Epithelial cell of prostate (primary cell): Measurements from ENCODE around the gene HBS1L.

ENCODE experiments used
- DNase-seq: peaks from one replicate; pipeline ENCODE4 v3.0.0-alpha.2; 2011; ENCODE audit warnings: low read depth, low spot score
- H3K27ac ChIP-seq: fragments of 450-650 bp; 2 replicates; pipeline ENCODE4 v1.5.1; 2017; ENCODE audit warnings: mild to moderate bottlenecking

HBS1L gene

DNA sequence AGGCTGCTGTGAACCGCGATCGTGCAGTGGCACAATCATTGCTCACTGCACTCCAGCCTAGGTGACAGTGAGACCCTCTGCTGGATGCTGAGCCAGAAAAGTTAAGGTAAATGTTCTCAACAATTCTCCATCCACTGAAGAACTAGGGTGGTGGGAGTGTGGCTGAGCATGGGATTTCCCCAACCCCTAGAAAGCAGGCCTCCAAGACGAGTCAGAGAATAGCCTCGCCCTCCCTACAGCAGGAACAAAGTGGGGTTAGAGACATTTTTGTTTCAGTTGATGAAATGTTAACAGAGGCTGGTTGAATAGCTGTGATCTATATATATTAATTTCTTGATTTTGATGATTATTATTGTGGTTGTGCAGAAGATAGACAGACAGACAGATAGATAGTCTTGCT is 98.6 kb downstream of the HBS1L start:
- H3K27ac ChIP-seq, result no peak overlapping the region
- DNase-seq, result no peak

DNA sequence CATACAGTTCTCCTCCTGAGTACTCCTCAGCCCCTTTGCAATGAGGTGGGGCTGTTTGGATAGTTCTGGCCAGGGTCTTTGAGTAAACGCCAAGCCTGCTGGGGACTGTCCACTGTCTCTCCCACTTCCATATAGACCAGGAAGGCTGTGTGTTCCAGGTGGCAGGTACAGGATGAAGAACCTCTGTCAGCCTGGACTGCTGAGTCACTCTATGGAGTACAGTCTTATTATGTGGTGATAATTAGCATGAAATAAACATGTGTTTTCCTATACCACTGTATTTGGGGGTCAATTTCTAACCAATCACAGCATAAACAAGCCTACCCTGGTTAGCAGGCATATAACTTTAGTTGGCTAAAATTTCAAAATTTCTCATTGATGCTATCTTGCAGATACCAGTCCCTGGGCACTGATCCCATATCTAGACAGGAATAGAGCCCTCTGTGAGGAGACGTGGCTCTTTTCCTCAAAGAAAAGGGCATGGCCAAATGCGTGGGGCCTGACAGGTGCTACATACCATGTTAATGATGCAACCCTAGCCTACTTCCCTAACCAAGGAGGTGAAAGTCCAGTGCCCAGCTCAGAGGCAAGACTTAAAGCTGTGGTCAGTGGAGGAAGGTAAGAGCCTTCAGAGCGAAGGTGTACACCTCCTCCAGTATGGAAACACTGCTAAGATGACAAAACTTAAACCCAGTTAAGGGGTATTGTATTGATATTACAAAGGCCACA is 100.2 kb downstream of the HBS1L start:
- no peak overlapping the region for H3K27ac ChIP-seq
- no peak for DNase-seq

DNA sequence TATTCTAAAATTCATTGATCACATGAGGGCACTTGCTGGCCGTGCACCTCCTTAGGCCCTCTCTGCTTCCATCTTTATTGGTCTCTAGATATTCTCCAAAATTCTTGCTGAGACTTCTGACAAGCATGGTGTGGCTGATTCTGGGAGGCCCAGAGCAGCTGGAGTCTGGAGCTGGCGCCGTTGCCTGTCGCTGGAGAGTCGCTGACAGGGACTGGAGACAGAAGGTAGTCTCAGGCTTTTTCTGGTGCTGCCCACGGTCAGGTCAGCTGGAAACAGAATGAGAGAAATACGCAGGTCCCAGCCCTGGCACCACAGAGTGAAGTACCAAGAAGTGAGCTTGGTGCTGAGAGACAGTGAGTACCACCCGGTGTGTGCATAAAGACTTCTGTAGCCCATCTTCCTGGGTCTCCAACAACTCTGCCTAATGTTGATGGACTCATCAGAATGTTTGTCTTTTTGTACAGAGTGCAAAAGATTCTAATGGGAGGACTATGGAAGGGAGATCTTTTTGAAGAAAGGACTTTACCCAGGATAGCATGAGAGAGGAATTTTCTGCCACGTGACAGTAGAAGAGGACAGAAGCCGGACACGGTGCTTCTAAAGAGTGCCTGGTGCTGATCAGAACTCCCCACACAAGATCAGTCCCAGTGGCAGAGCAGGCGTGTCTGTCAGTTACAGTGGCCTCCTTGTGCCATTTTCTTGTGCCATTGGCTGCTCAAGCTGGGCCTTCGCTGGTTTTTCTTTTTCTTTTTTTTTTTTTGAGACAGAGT is 102.9 kb downstream of the HBS1L start:
- H3K27ac ChIP-seq, result no peak overlapping the region
- no peak for DNase-seq

GRCh38 chr6:134950482-134950881 is 104.1 kb downstream of the HBS1L start:
- DNase-seq, result no peak
- H3K27ac ChIP-seq, result no peak overlapping the region

GRCh38 chr6:134949927-134950326 is 104.7 kb downstream of the HBS1L start, which contains the start of gene ALDH8A1:
ALDH8A1 (minus strand) TSS chr6:134950101; CDS start chr6:134950053, 48 bp downstream.
- no peak for DNase-seq

DNA sequence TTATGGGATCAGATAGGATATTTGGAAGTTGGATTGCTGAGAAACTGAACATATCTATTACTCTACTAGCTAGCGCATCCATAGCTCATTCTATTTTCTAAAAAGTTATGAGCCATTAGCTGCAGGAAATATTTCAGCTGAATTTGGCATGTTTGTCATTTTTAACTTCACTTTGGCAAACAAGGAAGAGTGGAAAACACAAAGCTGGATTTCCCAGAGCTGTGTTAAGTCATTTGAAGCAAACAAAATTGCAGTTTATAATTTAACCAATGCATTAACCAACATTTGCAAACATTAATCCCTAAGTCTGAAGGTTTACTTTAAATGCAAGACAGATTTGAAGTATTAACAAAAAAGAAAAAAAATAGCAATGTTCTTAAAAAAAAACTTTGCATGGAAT is 105.9 kb downstream of the HBS1L start:
- H3K27ac ChIP-seq, result no peak overlapping the region
- DNase-seq, result no peak

More at GRCh38 chr6:134949927-134950326, 104.7 kb downstream of the HBS1L start, which contains the start of gene ALDH8A1:
- H3K27ac ChIP-seq, result no peak within 1 kb of the TSS

- no peak for DNase-seq
- H3K27ac ChIP-seq, result no peak overlapping the region
Observed at GRCh38 chr6:134948142-134948541, 106.5 kb downstream of the HBS1L start.

DNA sequence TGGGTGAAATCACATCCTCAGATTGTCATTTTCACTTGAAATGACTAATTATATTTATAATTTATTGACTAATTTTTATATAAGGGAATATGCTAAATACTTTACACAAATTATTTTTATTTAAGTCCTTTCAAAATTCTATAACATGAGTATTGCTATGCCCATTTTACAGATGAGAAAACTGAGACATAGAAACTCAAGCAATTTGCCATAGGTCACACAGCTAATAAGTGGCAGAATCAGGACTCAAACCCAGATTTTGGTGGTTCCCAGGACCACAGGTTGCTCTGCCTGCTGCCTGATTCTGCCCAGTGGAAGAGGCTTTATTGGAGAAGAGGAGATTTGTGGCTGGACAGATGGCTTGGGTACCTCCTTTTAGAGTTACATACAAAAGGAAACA is 109.6 kb downstream of the HBS1L start:
- no peak overlapping the region for H3K27ac ChIP-seq
- DNase-seq, result no peak

DNA sequence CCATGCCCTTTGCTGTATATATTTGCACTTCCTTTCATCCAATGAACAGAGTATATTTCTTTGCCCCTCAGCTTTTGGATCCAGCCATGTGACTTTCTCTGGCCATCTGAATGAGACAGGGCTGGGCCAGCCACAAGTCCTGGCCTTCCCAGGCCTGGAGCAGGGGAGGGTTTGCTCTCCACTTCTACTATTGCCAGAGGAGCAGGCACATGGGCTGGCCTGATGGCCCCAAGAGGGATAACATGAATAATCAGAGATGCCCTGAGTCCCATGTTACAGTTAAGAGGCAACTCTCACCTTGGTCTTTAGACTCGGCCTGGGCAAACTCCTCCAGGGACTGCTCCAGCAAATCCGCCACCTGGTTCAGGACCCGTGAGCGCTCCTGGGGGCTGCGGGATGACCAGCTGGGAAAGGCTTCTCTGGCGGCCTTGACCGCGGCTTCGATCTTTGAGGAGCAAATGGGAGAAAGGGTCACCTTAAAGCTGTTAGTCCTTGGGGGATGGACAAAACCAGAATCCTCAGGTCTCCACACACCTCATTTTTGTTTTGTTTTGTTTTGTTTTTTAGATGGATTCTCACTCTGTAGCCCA is 111.0 kb downstream of the HBS1L start:
- DNase-seq, result no peak
- no peak overlapping the region for H3K27ac ChIP-seq

DNA sequence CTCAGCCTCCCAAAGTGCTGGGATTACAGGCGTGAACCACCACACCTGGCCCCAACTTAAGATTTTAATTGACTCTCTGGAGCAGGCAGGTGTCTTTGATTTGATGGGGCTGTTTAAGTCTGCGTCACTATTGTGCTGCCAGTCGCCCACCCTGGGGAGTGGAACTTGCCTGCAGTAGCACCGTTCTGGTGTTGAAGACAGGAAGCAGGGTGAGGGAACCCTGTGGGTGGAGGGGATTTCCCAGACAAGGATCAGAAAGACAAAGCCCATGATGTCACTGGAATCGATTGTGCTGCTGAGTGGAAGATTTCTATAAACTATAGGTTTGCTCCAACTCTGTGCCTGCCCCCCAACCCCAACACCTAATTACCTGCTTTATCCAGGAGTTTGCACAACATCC is 115.7 kb downstream of the HBS1L start:
- no peak for DNase-seq
- H3K27ac ChIP-seq, result no peak overlapping the region

DNA sequence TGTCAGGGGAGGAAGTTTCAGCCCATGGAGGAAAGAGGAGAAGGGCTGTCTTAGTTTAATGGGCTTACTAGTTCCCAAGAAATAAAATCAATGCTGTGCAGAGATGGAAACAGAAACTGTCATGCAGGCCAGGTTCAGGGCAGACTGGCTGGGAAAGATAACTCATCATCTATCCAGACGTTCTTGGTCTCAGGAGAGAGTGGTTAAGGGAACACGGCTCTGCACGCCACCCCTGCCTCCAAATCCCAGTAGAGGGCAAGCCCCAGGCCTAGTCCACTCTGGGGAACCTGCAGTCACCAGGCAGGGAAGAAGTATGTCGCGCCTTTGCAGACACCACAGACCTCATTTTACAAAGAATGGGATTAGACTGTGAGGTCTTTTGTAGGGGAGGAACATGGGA is 117.2 kb downstream of the HBS1L start:
- H3K27ac ChIP-seq, result no peak overlapping the region

GRCh38 chr6:134936931-134937330 is 117.7 kb downstream of the HBS1L start:
- no peak for DNase-seq
- no peak overlapping the region for H3K27ac ChIP-seq

More for the DNA sequence above, 117.2 kb downstream of the HBS1L start:
- DNase-seq, result no peak

- no peak overlapping the region for H3K27ac ChIP-seq
- DNase-seq, result no peak
Observed at GRCh38 chr6:134936476-134936875, 118.1 kb downstream of the HBS1L start.

DNA sequence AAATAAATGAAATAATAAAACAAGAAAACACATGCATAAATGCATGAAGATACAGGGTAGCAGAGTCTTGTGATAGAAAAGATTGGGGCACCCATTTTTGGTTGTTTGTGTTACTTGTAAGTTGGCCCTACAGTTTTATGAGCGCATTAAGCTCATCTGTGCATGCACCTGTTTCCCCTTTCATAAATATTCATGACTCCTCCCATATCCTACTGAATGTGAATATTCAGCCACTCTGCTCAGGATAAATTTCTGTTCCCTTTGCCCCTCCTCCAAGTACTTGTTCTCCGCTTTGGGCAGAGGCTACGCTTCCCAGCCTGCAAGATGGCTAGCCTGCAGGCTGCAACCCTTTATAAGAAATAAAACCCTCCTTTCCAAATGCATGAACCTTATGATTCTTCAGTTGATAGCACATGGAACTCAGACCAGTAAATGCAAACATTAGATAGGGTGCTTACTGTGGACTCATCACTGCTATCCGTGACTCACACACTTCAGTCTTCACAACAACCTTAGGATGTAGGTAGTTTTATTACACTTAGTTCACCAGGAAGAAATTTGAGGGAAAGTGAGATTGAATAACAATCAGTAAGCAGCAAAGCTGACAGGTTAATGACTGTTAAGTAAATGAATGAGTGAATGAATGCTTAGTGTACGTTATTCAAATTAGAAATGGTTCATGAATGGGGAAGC is 119.7 kb downstream of the HBS1L start:
- peak; percentile 71 for DNase-seq
- H3K27ac ChIP-seq, result peak overlapping the region; percentile 15

DNA sequence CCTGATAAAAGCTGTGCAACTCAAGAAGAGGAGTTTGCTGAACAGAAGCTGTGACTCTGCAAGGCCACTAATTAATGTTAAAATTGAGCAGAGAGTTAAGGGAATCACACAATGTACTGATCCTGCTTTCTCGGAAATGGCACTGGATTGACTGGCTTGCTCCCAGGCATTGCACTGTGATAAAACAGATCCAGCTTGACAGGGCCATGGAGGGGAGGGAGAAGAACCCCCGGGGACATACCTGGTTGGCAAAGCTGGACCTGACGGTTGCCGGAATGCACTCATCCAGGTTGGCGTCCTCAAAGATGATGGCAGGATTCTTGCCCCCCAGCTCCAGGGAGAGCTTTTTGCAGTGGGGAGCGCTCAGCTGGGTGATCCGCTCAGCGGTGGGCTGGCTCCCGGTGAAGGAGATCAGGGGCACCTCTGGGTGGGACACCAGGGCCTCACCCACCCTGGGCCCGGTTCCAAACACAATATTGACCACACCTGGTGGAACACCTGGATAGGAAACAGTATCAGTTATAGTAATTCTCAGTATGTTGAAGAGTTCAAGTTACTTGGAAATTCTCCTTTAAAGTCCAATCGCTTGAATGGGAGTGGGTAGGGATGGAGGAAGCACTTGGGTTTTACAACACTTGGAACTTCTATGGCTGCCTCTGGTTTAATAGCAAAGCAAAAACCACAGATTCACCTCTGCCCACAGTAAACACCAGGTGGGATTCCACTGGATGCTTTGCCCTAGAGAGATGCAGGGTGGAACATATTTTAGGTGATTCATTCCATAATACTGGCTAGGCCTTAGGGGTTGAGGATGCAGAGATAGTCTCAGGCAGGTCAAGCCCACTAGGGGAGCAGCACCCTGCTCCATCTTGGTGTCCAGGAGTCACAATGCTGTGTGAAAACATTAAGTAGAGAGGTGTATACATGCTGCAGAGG is 121.8 kb downstream of the HBS1L start:
- H3K27ac ChIP-seq, result no peak overlapping the region
- DNase-seq, result no peak

DNA sequence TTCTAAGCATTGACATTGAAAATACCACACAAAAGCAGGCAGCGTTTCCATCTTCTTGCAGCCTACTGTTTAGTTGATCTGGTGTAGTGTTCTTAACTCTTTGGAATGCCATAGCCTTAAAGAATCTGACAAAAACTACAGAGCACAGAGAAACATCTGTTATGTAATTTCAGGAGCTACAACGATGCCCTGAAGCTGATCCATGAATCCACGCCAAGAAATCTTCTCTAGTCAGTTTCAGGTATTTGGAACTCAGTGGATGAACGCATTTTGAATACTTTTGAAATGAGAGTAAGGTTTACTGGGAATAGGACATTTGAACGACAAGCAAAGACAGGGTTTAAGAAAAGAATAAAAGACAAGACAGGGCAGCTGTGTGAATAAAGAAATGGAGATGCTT is 122.5 kb downstream of the HBS1L start:
- H3K27ac ChIP-seq, result no peak overlapping the region
- no peak for DNase-seq

DNA sequence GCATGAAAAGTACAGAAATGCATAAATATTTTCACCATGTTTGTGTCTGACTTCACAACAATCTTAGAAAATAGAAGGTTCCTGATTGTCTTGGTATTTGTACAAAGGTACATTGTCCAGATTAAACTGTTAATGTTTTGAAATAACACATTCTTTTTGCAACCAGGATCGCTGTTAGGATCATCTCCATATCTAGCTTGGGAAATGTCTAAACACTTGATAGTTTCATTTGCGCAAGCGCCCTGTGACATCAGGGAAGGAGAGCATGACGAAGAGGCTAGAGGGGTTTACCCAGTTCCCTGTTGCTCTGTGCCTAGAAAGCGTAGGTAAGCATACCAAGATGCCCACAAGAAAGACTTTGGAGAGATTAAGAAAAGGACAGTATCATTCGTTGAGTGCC is 124.2 kb downstream of the HBS1L start:
- H3K27ac ChIP-seq, result no peak overlapping the region
- no peak for DNase-seq

- H3K27ac ChIP-seq, result no peak overlapping the region
- no peak for DNase-seq
Observed at GRCh38 chr6:134928151-134928900, 126.3 kb downstream of the HBS1L start.

DNA sequence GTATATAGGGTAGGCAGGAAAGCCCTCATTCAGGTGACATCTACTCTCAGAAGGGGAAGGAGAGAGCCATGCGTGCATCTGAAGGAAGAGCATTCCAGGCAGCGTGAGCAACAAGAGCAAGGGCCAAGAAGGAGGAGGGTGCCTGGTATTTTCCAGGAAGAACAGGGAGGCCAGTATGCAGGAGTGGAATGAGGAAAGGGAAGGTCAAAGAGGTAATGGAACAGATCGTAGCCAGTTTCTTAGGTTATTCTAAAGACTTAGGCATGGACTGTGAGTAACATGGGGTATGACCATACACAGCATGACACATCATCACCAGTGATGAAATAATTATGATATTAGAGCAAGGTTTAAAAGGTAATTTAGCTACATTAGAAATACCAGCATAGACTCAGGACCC is 128.8 kb downstream of the HBS1L start:
- H3K27ac ChIP-seq, result peak overlapping the region; percentile 88
- DNase-seq, result peak; percentile 79
